ENCODE data around the gene FAM234B.

- TF ChIP-seq CTCF (IDR thresholded peaks at IDR 0.05) = no peak
- TF ChIP-seq POLR2AphosphoS5 (IDR thresholded peaks at IDR 0.05) = no peak
These were observed 36.1 kb downstream of the FAM234B start for GRCh38 chr12:13080266-13080665.
